GM19395 (cell line): Measurements from ENCODE around the gene CPN2.

Experiments
- ATAC-seq: cut with Tn5 transposase; IDR thresholded peaks from one replicate; pipeline ENCODE4 v1.9.1; 2021; ENCODE audit warnings: mild to moderate bottlenecking, moderate library complexity; ENCODE audit not compliant: unreplicated experiment

CPN2 gene

GRCh38 chr3:194314388-194315068, 36.6 kb downstream of the CPN2 start:
- ATAC-seq: no peak

GRCh38 chr3:194313560-194314387, 37.4 kb downstream of the CPN2 start:
- no peak for ATAC-seq

DNA sequence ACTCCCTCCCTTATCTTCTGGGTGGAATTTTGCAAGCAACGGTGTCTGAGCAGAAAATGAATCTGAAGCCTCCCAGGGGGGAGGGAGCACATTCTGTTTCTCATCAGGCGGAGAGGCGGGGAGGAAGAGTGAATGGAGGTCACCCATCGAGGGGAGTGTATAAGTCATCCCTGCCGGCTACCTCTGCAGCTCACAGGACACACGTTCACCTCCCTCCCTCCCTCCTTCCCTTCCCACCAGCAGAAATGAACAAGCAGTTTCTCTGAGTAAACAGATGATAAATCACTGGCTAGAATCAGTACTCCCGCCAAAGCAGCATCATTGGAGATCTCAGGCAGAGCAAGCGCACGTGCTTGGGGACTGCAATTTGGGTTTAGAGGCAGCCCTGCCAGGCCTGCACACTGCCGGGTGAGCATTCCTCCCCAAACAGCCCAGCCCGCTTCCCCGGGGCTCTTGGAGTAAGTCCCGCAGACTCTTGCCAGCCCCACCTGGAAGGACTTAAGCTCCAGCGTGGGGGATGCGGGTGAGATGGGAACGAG, 38.3 kb downstream of the CPN2 start:
- ATAC-seq: no peak

DNA sequence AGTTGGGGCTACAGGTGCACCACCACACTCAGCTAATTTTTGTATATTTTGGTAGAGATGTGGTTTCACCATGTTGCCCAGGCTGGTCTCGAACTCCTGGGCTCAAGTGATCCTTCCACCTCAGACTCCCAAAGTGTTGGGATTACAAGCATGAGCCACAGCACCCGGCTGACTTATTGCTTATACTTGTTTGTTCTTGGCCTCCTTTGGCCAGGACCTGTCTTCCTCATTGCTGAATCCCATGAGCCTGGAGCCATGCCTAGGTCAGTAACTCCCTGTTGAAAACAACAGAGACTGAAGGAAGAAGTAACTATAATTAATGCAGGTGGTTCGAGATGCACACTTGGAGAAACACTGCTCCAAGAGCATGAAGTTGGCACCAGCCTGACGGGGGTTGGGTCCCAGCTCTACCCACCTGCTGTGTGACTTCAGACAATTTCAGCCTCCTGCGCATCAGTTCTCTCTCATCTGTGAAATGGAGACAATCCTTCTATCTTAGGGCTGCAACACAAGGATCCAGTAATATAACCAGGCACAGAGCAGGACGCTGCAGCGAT, 38.9 kb downstream of the CPN2 start:
- no peak for ATAC-seq

DNA sequence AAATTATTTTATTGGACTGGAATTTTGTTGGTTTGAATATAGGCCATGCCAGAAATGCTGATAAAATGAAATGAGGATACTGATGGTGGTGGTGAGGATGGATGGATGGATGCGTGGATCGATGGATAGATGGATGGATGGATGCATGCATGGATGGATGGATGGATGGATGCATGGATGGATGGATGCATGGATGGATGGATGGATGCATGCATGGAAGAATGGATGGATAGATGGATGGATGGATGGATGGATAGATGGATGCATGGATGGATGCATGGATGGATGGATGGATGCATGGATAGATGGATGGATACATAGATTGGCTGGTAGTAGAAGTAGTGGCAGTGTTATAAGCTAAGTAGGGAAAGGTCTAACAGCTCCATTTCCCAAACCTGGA, 40.1 kb downstream of the CPN2 start:
- ATAC-seq: no peak

DNA sequence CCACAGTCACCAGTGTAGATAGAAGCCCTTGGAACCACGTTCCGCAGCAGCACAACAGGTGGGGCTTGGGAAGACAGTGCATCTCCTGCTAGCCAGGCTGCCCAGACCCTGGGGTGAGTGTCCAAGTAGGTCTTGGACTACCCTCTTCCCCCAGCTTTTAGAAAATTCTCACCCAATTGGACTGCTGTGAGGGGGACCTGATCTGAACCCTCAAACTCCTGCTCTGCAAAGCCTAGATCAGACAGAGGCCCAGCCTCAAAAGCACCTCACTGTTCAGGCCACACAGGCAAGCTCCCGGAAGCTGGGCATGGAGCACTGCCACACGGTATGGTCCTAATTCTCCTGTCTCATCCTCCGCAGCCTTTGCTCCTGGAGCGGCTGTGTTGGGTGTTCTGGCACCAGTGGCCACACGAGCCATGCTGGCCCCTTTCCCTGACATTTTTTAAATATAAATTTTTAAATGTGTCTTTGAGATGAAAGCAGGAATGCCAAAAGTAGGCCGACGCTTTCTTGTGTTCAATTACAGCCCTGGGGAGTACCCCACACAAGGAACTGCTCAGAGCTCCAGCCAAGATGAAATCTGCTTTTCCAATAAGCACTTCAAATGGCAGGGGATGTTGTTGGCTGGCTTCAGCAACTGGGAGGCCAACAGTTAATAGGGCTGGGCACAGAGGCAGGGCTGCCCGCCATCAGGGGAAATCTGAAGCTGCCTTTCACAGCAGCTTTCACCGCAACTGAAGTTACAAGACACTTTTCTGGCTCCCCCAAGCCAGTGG, 40.9 kb downstream of the CPN2 start:
- ATAC-seq: no peak

DNA sequence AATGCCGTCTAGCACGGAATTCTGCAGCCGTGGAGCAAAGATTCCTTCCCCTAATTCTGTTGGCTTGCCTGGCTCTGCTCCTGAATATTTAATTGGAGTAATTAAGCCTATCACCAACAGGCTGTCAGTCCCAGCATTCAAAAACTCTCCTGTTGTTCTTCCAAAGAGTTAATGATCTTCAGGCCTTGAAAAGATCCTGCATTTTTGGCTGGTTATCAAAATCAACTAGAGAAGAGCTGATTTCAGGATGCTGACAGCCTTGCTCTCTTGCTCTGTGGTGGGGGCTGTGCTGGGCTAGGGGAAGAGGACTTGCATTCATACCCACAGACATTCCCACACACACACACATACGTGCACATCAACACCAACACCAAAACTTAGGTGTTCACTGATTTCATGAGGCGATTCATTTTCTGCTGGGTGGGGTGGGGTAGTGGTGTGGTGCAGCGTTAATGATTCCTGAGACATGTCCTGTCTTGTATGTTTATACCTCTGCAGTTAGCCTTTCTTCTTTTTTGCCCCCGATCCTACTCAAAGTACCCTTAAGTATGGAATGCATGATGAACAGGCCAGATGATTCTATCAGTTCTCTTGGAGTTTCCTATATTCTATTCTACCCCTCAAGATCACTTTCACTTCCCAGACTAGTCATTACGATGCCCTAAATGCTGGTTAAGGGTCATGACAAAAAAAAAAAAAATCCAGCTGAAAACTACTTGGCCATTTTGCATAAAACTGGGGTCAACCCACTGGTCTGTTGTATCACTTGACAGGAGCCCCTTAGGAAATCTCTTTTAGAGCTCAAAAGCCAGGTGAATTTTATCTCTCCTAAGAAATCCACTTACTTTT, 42.3 kb downstream of the CPN2 start:
- no peak for ATAC-seq

DNA sequence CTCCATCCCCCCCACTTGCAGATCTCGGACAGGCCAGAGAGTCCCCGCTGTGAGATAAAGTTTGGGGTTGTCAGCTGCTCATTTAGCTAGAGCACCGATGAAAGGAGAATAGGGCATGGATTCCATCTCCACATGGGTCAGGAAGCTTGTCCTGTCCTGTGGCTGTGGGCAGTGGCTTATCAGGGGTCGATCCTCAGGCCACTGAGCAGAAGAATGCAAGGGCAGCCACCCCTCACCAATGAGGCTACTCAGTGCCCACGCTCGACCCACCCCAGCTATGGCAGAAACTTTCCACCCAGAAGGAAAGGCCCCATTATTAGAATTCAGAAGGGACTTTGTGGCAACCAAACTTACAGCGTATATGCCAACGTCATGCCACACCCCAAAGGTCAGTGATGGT, 43.3 kb downstream of the CPN2 start:
- no peak for ATAC-seq

DNA sequence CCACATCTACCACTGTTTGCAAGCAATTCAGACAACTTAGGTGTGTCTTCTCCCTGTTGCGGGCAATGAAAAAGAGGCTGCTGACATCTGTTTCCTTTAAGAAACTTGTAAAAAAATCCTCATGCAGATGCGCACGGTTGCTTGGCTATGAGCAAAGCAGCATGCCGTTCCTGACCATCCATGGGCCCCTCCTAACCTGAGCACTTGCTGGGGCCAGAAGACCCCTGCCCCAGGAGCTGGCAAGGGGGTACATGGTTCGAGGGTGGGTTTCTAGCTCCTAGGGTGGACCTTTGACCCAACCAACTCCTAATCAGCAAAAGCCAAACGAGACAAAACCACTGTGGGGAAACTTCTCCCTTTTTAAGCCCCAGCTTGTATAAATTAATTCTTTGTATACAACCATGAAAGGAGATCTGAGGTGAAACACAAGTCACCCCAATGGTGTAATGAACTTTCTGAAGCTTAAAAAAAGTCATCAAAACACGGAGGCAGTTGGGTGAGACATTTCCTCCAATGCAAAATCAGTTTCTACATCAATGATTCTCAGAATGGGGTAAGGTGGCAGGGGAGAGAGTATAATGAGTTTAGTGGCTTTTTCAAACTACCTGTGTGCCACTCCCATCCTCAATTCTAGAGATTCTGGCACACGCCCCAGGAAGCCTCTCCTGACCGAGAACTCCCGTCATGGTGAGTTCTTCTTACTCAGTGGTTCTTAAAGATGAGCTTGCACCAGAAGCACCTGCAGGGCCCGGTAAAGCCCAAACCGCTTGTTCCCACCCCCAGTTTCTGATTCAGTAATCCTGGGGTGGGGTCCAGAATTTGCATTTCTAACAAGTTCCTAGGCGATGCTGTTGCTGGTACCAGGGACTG, 44.1 kb downstream of the CPN2 start:
- ATAC-seq: peak; percentile 58

DNA sequence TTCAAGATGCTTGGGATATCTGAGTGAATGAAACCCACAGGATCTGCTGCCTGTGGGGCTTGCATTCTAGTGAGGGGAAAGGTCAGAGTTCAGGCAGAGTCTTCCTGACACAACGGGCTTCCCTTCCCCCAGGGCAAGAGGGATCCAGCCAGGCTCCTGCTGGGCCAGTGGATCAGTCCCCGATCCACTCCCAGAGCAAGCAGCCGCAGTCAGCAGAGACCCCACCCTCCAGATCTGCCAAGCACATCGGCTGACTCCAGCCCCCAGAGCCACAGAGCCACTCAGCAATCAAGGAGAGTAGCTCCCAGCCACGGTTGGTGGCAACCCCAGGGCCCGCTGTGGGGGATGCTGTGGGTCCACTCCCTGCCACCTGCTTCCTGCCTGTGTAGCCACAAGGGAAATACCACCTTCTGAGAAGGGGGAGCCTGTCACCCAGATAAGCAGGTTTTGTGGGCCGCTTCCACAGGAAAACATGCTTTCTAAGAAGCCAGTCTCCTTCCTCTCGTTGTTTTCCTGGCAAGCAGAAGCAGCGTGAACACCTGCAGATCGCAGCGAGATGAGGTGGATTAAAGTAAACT, 44.9 kb downstream of the CPN2 start:
- peak; percentile 38 for ATAC-seq

- no peak for ATAC-seq
Observed at GRCh38 chr3:194305356-194306108, 45.6 kb downstream of the CPN2 start.

DNA sequence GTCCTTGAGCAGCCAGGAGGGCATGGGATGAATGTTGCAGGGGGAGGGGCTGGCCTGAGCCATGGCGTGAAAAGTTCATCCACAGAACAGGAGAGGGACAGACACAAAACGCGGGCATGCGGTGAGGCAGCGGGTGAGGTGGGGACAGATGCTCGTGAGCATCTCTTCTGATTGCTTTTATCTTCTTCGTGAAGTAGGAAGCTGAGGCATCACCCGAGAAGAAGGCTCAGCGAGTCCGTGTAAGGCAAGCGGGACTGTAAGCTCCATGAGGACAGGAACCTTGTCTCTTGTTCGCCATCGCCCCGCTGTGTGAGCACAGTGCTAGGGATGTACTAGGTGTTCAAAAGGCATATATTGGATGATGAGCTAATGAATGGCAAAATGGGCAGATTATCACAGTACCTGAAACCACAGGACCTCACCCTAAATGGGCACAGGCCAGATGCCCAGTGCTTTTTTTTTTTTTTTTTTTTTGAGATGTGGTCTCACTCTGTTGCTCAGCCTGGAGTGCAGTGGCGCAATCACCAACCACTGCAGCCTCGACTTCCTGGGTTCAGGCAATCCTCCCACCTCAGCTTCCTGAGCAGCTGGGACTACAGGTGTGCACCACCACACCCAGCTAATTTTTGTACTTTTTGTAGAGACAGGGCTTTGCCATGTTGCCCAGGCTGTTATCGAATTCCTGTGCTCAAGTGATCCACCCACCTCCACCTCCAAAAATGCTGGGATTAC, 46.8 kb downstream of the CPN2 start:
- ATAC-seq: no peak

DNA sequence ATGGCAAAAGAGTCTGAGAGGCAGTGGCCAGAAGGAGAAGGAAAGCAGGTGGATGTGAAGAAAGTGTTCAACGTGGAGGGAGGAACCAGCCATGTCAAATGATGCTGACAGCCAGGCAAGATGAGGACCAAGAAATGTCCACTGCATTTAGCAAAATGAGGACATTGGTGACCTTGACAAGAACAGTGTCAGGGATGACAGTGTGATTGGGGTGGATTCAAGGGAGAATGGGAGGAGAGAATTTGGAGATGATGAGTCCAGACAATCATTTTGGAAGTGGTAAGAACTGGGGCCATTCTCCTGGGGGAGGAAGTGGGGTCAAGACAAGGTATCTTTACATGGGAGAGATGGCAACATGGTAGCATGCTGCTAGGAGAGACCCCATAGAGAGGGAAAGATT, 47.4 kb downstream of the CPN2 start:
- ATAC-seq: no peak

DNA sequence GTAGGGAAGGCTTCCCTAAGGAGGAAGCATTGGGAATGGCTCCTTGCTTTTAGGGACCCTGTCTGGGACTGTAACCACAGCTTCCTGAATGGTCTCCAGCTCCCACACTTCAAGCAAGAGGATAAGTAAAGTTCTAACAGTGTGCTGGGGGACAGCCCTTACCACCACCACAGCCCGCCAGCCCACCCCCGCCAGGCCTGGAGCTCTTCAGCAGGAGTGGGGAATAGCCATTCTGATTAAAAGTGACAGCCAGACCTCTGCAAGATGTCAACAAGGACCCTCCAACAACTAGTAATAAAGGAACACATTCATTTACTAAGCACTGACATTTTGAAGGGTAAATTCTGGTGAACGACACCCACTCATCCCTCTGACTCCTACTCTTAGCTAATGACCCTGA, 49.4 kb downstream of the CPN2 start:
- ATAC-seq: no peak

- ATAC-seq: no peak
Observed at GRCh38 chr3:194300936-194301335, 50.2 kb downstream of the CPN2 start.

GRCh38 chr3:194300382-194300758, 50.8 kb downstream of the CPN2 start:
- ATAC-seq: no peak
